Psoas muscle (tissue), 8 donors: ENCODE results near the gene MATN3. TPM values are rescaled to one million over a fixed set of nuclear protein-coding genes. Genes with fewer than 3 reads are reported as not detected.

Experiments used
- ATAC-seq, 4 donors: fragments of 200-7000 bp; cut with Tn5 transposase; one replicate each; pipeline ENCODE4 v1.9.1; 2020; ENCODE audit warnings: moderate library complexity in 3 of 4, mild to moderate bottlenecking in 2 of 4
- DNase-seq, 2 donors: peaks; one replicate each; pipeline ENCODE4 v3.0.0-alpha.2; 2020
- H3K27ac ChIP-seq: fragments of 200-600 bp; one replicate; pipeline ENCODE4 v1.8.0; 2022
- H3K27me3 ChIP-seq, 3 donors: fragments of 200-600 bp in 1 of 3; one replicate each; pipeline versions ENCODE4 v1.6.1 to v1.8.0; 2013 to 2022; ENCODE audit warnings: low read length in 2 of 3, mild to moderate bottlenecking in 2 of 3, moderate library complexity in 1 of 3; ENCODE audit not compliant: insufficient read depth in 3 of 3
- H3K36me3 ChIP-seq, 2 donors: fragments of 200-600 bp in 1 of 2; one replicate each; pipeline versions ENCODE4 v1.6.1 to v1.8.0; 2013 to 2022; ENCODE audit warnings: low read depth in 1 of 2, mild to moderate bottlenecking in 1 of 2, moderate library complexity in 1 of 2; ENCODE audit not compliant: insufficient read depth in 1 of 2
- H3K4me1 ChIP-seq: fragments of 200-600 bp; one replicate; pipeline ENCODE4 v1.8.0; 2022
- H3K4me3 ChIP-seq: fragments of 200-600 bp; one replicate; pipeline ENCODE4 v1.8.0; 2022; ENCODE audit warnings: mild to moderate bottlenecking
- H3K9me3 ChIP-seq: fragments of 200-600 bp; one replicate; pipeline ENCODE4 v1.8.0; 2022
- CTCF ChIP-seq: fragments of 200-600 bp; IDR thresholded peaks from one replicate; pipeline ENCODE4 v1.8.0; 2022; ENCODE audit warnings: antibody characterized with exemption
- WGBS, 3 donors: extraction: QIAGEN DNeasy Blood & Tissue Kit; methylation state at CpG; one replicate each; pipeline versions ENCODE4 v1.1.6 to v1.1.7; 2013; 5-methylcytosine and 5-hydroxymethylcytosine counted together
- intact Hi-C, 2 donors: fragments of 100-400 bp; cut with DNase I; formaldehyde crosslinking; loops; one replicate each; pipeline versions ENCODE4 v1.11.0 to v1.14.2; 2022
- polyA plus RNA-seq, 3 donors: library from polyadenylated mRNA; stranded (reverse); fragments of 200-250 nt; gene quantifications; one replicate each; pipeline ENCODE4 v1.2.3, GENCODE V29; 2013
- total RNA-seq, 4 donors: library from RNA; stranded (reverse); fragmentation: NEBNext Ultra II Directional in 2 of 4; extraction: Animal tissue kit (Norgen Biotek cat#: 25700) in 2 of 4; gene quantifications; one replicate each; pipeline versions ENCODE4 v1.2.1 to v1.2.4, GENCODE V29; 2021 to 2023
- donor health status: healthy with polysubstance abuse.
- donor health status: DM: no; HTN: no; CAD: no; lungs with moderate emphysema.
- donor health status: Bipolar disorder and iron deficiency.
- donor health status: healthy.
- donor health status: DM: yes; HTN: yes; CAD: no.
- donor health status: DM: no; HTN: no; CAD: no.
- donor health status: DM: no; HTN: no; CAD: no.
- donor health status: DM: yes; HTN: yes; CAD: no.

MATN3 gene
- total and polyA plus RNA-seq, 7 donors: 0.15 to 0.78 (median 0.25) TPM; not detected in 2

GRCh38 chr2:20034218-20034617 lies 21.8 kb upstream of the MATN3 start:
- Histone ChIP-seq H3K4me3 (no peak overlapping the region), H3K4me1 (no peaks in the 10 kb centered on the region), H3K36me3 (peaks cover 21 to 90% of the 10 kb centered on the region in 2 donors), H3K9me3 (peaks cover 5% of the 10 kb centered on the region), H3K27ac (no peak overlapping the region), H3K27me3 (no peaks in the 10 kb centered on the region)
- intact Hi-C loops: no loop called here
- TF ChIP-seq CTCF: no peak
- 57 to 85% (median 65%) methylated on average over 4 of the region's 4 CpGs for WGBS, 3 donors
- no peak for ATAC-seq
- DNase-seq: no peak

GRCh38 chr2:20033322-20033721 lies 20.9 kb upstream of the MATN3 start:
- DNase-seq (no peak), ATAC-seq (no peak)
- Histone ChIP-seq H3K36me3 (peaks cover 21 to 87% of the 10 kb centered on the region in 2 donors), H3K4me1 (no peaks in the 10 kb centered on the region), H3K9me3 (peaks cover 5% of the 10 kb centered on the region), H3K27me3 (no peaks in the 10 kb centered on the region), H3K27ac (no peak overlapping the region), H3K4me3 (no peak overlapping the region)
- intact Hi-C loops: no loop called here
- TF ChIP-seq CTCF: no peak
- 81 to 87% (median 82%) methylated on average over 3 of the region's 3 CpGs for WGBS, 3 donors

- no peak overlapping the region for H3K4me3 ChIP-seq
- 89 to 99% (median 93%) methylated on average over 6 of the region's 6 CpGs for WGBS, 3 donors
- ATAC-seq (no peak), DNase-seq (no peak)
- no peak for TF ChIP-seq CTCF
- H3K27ac ChIP-seq: no peak overlapping the region
- H3K4me1 ChIP-seq: no peaks in the 10 kb centered on the region
- H3K9me3 ChIP-seq: peaks cover 5% of the 10 kb centered on the region
- intact Hi-C loops: no loop called here
- peaks cover 22 to 64% of the 10 kb centered on the region in 2 donors for H3K36me3 ChIP-seq
- no peaks in the 10 kb centered on the region for H3K27me3 ChIP-seq
Observed at GRCh38 chr2:20030224-20030623, 17.8 kb upstream of the MATN3 start.

- H3K4me3 ChIP-seq: no peak overlapping the region
- H3K27ac ChIP-seq: no peak overlapping the region
- peaks cover 5% of the 10 kb centered on the region for H3K9me3 ChIP-seq
- H3K4me1 ChIP-seq: no peaks in the 10 kb centered on the region
- no peaks in the 10 kb centered on the region for H3K27me3 ChIP-seq
- ATAC-seq (no peak), DNase-seq (no peak)
- intact Hi-C loops: no loop called here
- WGBS, 3 donors: 31 to 54% (median 37%) methylated on average over 3 of the region's 3 CpGs
- TF ChIP-seq CTCF: no peak
- H3K36me3 ChIP-seq: peaks cover 5 to 40% of the 10 kb centered on the region in 2 donors
Observed at GRCh38 chr2:20027705-20028434, 15.4 kb upstream of the MATN3 start.

GRCh38 chr2:20027260-20027677 lies 14.8 kb upstream of the MATN3 start:
- 11 to 46% (median 22%) methylated on average over 4 of the region's 4 CpGs for WGBS, 3 donors
- DNase-seq: no peak
- Histone ChIP-seq H3K27me3 (no peaks in the 10 kb centered on the region), H3K4me3 (no peak overlapping the region), H3K27ac (no peak overlapping the region), H3K9me3 (peaks cover 5% of the 10 kb centered on the region), H3K4me1 (no peaks in the 10 kb centered on the region), H3K36me3 (peaks cover 5 to 34% of the 10 kb centered on the region in 2 donors)
- intact Hi-C loops: no loop called here
- ATAC-seq: no peak
- TF ChIP-seq CTCF: no peak
